GM04504 (cell line): ENCODE data around the gene CNST.
"Not testable (repeated sequence)": the region's sequence is repeated elsewhere in the genome, so short reads cannot be mapped to it uniquely, and the experiment has no call there.

Experiments used
- DNase-seq: peaks from one replicate; pipeline ENCODE4 v3.0.0-alpha.2; 2012; ENCODE audit warnings: low read depth

The CNST gene

GRCh38 chr1:246558041-246558440 is 8.2 kb upstream of the CNST start:
- no peak for DNase-seq

- no peak for DNase-seq
Measured at GRCh38 chr1:246559310-246559709, 6.9 kb upstream of the CNST start.

GRCh38 chr1:246560833-246561232 is 5.4 kb upstream of the CNST start:
- DNase-seq: not testable (repeated sequence)

- DNase-seq: no peak
Measured at GRCh38 chr1:246564839-246565750, 1.2 kb upstream of the CNST start.

GRCh38 chr1:246565751-246566127 is 517 bp upstream of the CNST start:
- DNase-seq: no peak

GRCh38 chr1:246566813-246567645 is 773 bp downstream of the CNST start:
- DNase-seq: peak; percentile 56

- no peak for DNase-seq
Measured at GRCh38 chr1:246567646-246568235, 1.5 kb downstream of the CNST start.

GRCh38 chr1:246569248-246570238 is 3.3 kb downstream of the CNST start:
- peak; percentile 27 for DNase-seq

- not testable (repeated sequence) for DNase-seq
Measured at GRCh38 chr1:246571309-246571708, 5.1 kb downstream of the CNST start.

GRCh38 chr1:246571953-246572352 is 5.7 kb downstream of the CNST start:
- no peak for DNase-seq

- no peak for DNase-seq
Measured at GRCh38 chr1:246572785-246573184, 6.5 kb downstream of the CNST start.

- no peak for DNase-seq
Measured at GRCh38 chr1:246573491-246573890, 7.2 kb downstream of the CNST start.

GRCh38 chr1:246576709-246577032 is 10.4 kb downstream of the CNST start:
- DNase-seq: no peak

- DNase-seq: no peak
Measured at GRCh38 chr1:246577082-246577719, 10.9 kb downstream of the CNST start.

- DNase-seq: no peak
Measured at GRCh38 chr1:246577720-246578106, 11.5 kb downstream of the CNST start.

- DNase-seq: peak; percentile 35
Measured at GRCh38 chr1:246579818-246580217, 13.6 kb downstream of the CNST start.

- DNase-seq: no peak
Measured at GRCh38 chr1:246580497-246581370, 14.5 kb downstream of the CNST start.

- no peak for DNase-seq
Measured at GRCh38 chr1:246582301-246583055, 16.2 kb downstream of the CNST start.

GRCh38 chr1:246583056-246583440 is 16.8 kb downstream of the CNST start:
- DNase-seq: no peak
